DOHH2 (cell line): ENCODE measurements around the gene CCDC38.

Experiments used
- H3F3A ChIP-seq: fragments of 200-600 bp; sonication (generic), shearing (Covaris generic); 2 replicates; pipeline ENCODE4 v1.6.0; 2016; ENCODE audit warnings: antibody characterized with exemption, mild to moderate bottlenecking; ENCODE audit not compliant: control insufficient read depth, insufficient read depth
- H3K27ac ChIP-seq: fragments of 200-600 bp; sonication (generic); 2 replicates; pipeline ENCODE4 v1.5.1; 2014; ENCODE audit warnings: low read depth, mild to moderate bottlenecking, low read length, moderate library complexity
- H3K27me3 ChIP-seq: fragments of 200-600 bp; sonication (generic); 2 replicates; pipeline ENCODE4 v1.6.1; 2014; ENCODE audit warnings: mild to moderate bottlenecking, low read length, mixed read lengths; ENCODE audit not compliant: control insufficient read depth
- H3K36me3 ChIP-seq: fragments of 200-600 bp; sonication (generic); 2 replicates; pipeline ENCODE4 v1.6.1; 2014; ENCODE audit warnings: mild to moderate bottlenecking, low read length, moderate library complexity, mixed read lengths; ENCODE audit not compliant: control insufficient read depth
- H3K4me1 ChIP-seq: fragments of 200-600 bp; sonication (generic); 2 replicates; pipeline ENCODE4 v1.6.1; 2014; ENCODE audit warnings: mild to moderate bottlenecking, low read length, mixed read lengths; ENCODE audit not compliant: control insufficient read depth
- H3K4me2 ChIP-seq: fragments of 200-600 bp; sonication (generic); 2 replicates; pipeline ENCODE4 v1.6.0; 2014; ENCODE audit warnings: mild to moderate bottlenecking, low read length, moderate library complexity
- H3K4me3 ChIP-seq: fragments of 200-600 bp; sonication (generic); 2 replicates; pipeline ENCODE4 v1.5.1; 2014; ENCODE audit warnings: mild to moderate bottlenecking, low read length, mixed read lengths
- H3K79me2 ChIP-seq: fragments of 200-600 bp; sonication (generic); 2 replicates; pipeline ENCODE4 v1.6.1; 2014; ENCODE audit warnings: mild to moderate bottlenecking, low read length, mixed read lengths; ENCODE audit not compliant: control insufficient read depth
- H3K9me2 ChIP-seq: fragments of 200-600 bp; sonication (generic); replicated peaks from 2 replicates; pipeline ENCODE4 v1.6.1; 2014; ENCODE audit warnings: mild to moderate bottlenecking, low read length, mixed read lengths; ENCODE audit not compliant: control insufficient read depth
- H3K9me3 ChIP-seq: fragments of 200-600 bp; sonication (generic); 2 replicates; pipeline ENCODE4 v1.6.1; 2014; ENCODE audit warnings: antibody characterized with exemption, low read length, mixed read lengths; ENCODE audit not compliant: control insufficient read depth, insufficient read depth
- H4K20me1 ChIP-seq: fragments of 200-600 bp; sonication (generic); 2 replicates; pipeline ENCODE4 v1.6.0; 2014; ENCODE audit warnings: low read depth, mild to moderate bottlenecking, antibody characterized with exemption, low read length, moderate library complexity; ENCODE audit not compliant: control insufficient read depth, insufficient read depth
- EZH2phosphoT487 ChIP-seq: fragments of 200-600 bp; sonication (generic); IDR thresholded peaks from 2 replicates; pipeline ENCODE4 v1.6.1; 2017; ENCODE audit warnings: borderline replicate concordance, mild to moderate bottlenecking, antibody characterized with exemption, low read length, moderate library complexity, mixed read lengths
- TF ChIP-seq, protein P1 (sequence below): fragments of 200-600 bp; sonication (generic); IDR thresholded peaks from one replicate; pipeline ENCODE4 v1.5.1; 2014; ENCODE audit warnings: antibody characterized with exemption, mild to moderate bottlenecking, low read depth, low read length; ENCODE audit not compliant: poor library complexity, severe bottlenecking

Gene CCDC38

DNA sequence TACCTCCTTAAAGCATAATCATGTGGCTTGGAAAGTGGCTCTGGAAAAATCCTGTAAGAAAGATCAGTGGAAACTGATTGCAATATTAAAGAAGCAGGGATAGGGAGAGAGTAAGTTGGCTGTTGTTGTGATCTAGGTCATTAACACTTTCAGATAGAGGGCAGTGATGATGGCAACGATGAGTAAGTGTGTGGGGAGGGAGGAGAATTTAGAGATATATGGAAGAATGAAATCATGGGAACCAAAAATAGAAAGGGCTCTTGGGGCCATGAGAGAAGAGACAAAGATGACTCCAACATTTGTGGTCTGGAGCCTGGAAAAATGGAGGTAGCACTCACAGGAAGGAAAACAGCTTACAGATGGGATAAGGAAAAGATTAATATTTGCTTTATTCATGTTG, 60.3 kb downstream of the CCDC38 start:
- TF ChIP-seq EZH2phosphoT487 = no peak
- TF ChIP-seq, protein P1, sequence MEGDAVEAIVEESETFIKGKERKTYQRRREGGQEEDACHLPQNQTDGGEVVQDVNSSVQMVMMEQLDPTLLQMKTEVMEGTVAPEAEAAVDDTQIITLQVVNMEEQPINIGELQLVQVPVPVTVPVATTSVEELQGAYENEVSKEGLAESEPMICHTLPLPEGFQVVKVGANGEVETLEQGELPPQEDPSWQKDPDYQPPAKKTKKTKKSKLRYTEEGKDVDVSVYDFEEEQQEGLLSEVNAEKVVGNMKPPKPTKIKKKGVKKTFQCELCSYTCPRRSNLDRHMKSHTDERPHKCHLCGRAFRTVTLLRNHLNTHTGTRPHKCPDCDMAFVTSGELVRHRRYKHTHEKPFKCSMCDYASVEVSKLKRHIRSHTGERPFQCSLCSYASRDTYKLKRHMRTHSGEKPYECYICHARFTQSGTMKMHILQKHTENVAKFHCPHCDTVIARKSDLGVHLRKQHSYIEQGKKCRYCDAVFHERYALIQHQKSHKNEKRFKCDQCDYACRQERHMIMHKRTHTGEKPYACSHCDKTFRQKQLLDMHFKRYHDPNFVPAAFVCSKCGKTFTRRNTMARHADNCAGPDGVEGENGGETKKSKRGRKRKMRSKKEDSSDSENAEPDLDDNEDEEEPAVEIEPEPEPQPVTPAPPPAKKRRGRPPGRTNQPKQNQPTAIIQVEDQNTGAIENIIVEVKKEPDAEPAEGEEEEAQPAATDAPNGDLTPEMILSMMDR = no peak
- Histone ChIP-seq H3K9me2 (no peaks in the 10 kb centered on the region), H3K27ac (no peak overlapping the region), H3K79me2 (no peaks in the 10 kb centered on the region), H4K20me1 (no peaks in the 10 kb centered on the region), H3K9me3 (peaks cover 3% of the 10 kb centered on the region; the same call in 1 of the 2 replicates), H3K27me3 (peaks cover 22% of the 10 kb centered on the region), H3K36me3 (no peaks in the 10 kb centered on the region), H3F3A (no peaks in the 10 kb centered on the region), H3K4me1 (no peaks in the 10 kb centered on the region), H3K4me2 (no peak overlapping the region), H3K4me3 (no peak overlapping the region)

DNA sequence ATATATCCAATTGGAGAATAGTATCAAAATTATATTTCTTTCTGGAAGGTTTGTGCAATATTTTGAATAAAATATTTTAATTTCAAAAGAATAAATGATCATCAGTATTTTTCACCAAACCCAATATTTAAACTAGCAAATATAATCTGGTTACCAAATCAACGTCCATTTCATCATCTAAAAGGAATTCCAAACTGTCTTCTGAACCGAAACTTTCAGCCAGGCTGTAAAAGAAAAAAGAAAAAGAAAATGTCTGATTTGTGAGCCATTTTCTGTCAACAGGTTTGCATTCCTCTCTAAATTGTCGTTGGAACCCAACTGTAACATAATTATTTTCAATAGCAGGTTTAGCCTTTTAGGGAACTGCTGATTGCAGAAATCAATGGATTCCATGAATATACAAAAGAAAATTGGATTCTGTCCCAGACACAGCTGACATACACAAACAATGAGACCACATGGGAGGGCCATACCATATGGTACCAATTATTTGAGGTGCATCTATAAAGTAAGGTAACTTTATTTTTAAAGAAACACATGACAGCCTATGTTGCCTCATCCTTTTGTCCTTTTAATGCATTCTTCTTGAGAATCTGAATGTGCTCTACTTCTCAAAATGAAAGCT, 61.0 kb downstream of the CCDC38 start:
- Histone ChIP-seq H3K4me1 (no peaks in the 10 kb centered on the region), H3K4me2 (no peak overlapping the region), H3K27ac (no peak overlapping the region), H3K27me3 (peaks cover 22% of the 10 kb centered on the region), H3K9me2 (no peaks in the 10 kb centered on the region), H4K20me1 (no peaks in the 10 kb centered on the region), H3K4me3 (no peak overlapping the region), H3F3A (no peaks in the 10 kb centered on the region), H3K79me2 (no peaks in the 10 kb centered on the region), H3K9me3 (peaks cover 3% of the 10 kb centered on the region; the same call in 1 of the 2 replicates), H3K36me3 (no peaks in the 10 kb centered on the region)
- no peak for TF ChIP-seq EZH2phosphoT487
- TF ChIP-seq, protein P1 = no peak

DNA sequence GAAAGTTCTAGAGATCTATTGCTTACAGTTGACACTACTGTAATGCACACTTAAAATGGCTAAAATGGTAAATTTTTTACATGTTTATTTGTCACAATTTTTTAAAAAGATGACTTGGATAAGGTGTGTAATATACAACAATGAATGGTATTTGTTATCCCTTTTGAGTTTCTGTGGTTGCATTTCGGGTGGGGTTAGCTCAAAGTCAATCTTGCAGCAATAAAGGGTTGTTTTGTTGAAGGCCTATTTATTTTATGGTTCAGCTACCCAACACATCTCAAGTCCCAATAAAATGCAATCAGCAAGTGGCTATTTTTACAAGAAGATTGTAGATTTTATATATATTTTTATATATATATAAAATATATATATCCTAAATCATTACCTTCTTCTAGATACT, 61.5 kb downstream of the CCDC38 start:
- Histone ChIP-seq H3K36me3 (no peaks in the 10 kb centered on the region), H3K4me3 (no peak overlapping the region), H3K4me2 (no peak overlapping the region), H3K27me3 (peaks cover 22% of the 10 kb centered on the region), H3K79me2 (no peaks in the 10 kb centered on the region), H4K20me1 (no peaks in the 10 kb centered on the region), H3K9me2 (no peaks in the 10 kb centered on the region), H3K27ac (no peak overlapping the region), H3F3A (no peaks in the 10 kb centered on the region), H3K4me1 (no peaks in the 10 kb centered on the region), H3K9me3 (peaks cover 3% of the 10 kb centered on the region; the same call in 1 of the 2 replicates)
- TF ChIP-seq EZH2phosphoT487 = no peak
- TF ChIP-seq, protein P1 = no peak
